Measurements from ENCODE around the gene GPR25. TPM values are rescaled to one million over a fixed set of nuclear protein-coding genes. Genes with fewer than 3 reads are reported as not detected.

GPR25 gene
- total RNA-seq, 1 donor from 2014 or later: not detected

DNA sequence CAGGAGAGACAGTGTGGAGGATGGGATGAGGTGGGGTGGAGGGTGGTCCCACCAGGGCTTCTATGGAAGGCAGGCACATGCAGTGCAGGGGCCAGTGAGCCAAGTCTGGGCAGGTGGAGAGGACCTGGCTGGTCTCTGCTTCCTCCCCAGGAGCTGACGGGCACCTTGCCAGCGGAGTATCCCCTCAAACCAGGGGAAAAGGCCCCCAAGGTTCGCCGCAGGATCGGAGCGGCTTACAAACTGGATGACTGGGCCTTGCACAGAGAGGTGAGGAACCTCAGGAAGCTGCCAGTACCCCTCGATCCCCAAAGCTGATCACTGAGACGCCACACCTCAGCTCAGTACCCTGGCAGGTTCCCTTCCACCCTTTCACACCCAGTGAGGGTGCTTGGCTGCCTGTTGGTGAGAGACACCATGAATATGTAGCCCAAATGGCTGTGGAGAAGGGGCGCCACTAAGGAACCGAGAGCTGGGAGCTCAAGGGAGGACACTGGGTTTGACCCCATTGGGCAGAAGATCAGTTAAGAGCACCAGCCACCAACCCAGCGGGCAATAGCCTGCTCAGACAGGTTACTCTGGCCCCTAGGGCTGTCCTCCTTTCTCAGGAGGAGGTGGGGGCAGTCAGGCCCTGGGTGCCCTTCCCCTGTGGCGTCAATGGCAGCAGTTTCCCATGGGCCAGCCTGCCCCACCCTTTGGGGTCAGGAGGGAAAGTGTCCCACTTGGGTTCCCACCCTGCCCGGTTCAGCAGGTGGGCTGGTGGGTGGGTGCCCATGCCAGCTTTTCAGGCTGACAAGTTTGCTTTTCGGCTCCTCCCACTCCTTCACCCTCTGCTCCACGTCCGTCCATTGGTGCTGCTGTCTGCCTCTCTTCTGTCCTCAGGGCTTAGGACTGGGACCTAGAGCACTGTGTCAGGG lies 27.4 kb downstream of the GPR25 start:
- TF ChIP-seq, protein P1, sequence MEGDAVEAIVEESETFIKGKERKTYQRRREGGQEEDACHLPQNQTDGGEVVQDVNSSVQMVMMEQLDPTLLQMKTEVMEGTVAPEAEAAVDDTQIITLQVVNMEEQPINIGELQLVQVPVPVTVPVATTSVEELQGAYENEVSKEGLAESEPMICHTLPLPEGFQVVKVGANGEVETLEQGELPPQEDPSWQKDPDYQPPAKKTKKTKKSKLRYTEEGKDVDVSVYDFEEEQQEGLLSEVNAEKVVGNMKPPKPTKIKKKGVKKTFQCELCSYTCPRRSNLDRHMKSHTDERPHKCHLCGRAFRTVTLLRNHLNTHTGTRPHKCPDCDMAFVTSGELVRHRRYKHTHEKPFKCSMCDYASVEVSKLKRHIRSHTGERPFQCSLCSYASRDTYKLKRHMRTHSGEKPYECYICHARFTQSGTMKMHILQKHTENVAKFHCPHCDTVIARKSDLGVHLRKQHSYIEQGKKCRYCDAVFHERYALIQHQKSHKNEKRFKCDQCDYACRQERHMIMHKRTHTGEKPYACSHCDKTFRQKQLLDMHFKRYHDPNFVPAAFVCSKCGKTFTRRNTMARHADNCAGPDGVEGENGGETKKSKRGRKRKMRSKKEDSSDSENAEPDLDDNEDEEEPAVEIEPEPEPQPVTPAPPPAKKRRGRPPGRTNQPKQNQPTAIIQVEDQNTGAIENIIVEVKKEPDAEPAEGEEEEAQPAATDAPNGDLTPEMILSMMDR (IDR thresholded peaks at IDR 0.05; ENCODE audit: unreplicated experiment): no peak
- peaks cover 5% of the 10 kb centered on the region for H3K27me3 Mint-ChIP-seq (ENCODE audit: unreplicated experiment)
- peak overlapping the region; percentile 73 for H3K4me3 Mint-ChIP-seq (ENCODE audit: unreplicated experiment)
- no peaks in the 10 kb centered on the region for H3K9me3 Mint-ChIP-seq (ENCODE audit: unreplicated experiment)
- peaks cover 26% of the 10 kb centered on the region for H3K36me3 Mint-ChIP-seq (ENCODE audit: low read depth, unreplicated experiment)
- H3K27ac Mint-ChIP-seq (ENCODE audit: unreplicated experiment): peak overlapping the region; percentile 64
- DNase-seq (ENCODE audit: low spot score): no peak
- peaks cover 28% of the 10 kb centered on the region for H3K4me1 Mint-ChIP-seq (ENCODE audit: unreplicated experiment)

DNA sequence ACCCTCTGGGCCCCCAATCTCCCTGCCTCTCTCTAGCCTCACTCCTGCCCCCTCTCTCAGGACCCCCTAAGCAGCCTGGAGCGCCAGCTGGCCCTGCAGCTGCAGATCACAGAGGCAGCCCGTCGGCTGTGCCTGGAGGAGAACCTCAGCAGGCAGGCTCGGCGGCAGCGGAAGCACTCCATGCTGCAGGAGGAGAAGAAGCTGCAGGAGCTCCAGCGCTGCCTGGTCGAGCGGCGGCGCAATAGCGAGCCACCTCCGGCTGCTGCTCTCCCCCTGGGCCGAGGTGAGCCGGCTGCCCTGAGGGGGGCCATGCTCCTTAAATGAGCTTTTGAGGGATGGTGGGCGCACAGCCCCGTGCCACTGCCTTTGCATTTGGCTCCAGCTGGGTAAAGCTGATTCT lies 28.1 kb downstream of the GPR25 start:
- no peak for DNase-seq (ENCODE audit: low spot score)
- H3K4me1 Mint-ChIP-seq (ENCODE audit: unreplicated experiment): peaks cover 23% of the 10 kb centered on the region
- H3K36me3 Mint-ChIP-seq (ENCODE audit: low read depth, unreplicated experiment): peaks cover 26% of the 10 kb centered on the region
- H3K4me3 Mint-ChIP-seq (ENCODE audit: unreplicated experiment): peak overlapping the region; percentile 56
- TF ChIP-seq, protein P1 (IDR thresholded peaks at IDR 0.05; ENCODE audit: unreplicated experiment): no peak
- H3K27me3 Mint-ChIP-seq (ENCODE audit: unreplicated experiment): peaks cover 5% of the 10 kb centered on the region
- no peak overlapping the region for H3K27ac Mint-ChIP-seq (ENCODE audit: unreplicated experiment)
- no peaks in the 10 kb centered on the region for H3K9me3 Mint-ChIP-seq (ENCODE audit: unreplicated experiment)

DNA sequence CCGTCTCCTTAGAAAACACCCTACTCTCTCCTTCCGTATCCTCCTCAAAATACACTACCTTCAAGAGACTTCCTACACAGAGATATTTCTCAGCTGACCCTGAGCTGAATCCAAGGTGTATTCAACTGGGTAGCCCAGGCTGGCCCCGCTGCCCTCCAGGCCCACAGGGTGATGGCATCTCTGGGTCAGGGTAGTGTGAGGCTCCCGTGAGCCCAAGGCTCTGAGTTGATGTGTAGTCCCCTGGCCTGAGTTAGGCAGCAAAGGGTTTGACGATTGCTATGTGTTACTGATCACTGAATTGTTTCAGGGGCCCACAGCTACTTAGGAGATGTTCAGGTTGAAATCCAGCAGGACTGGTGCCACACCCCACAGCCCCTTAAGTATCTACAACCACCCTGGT lies 28.6 kb downstream of the GPR25 start:
- H3K27ac Mint-ChIP-seq (ENCODE audit: unreplicated experiment): no peak overlapping the region
- H3K4me3 Mint-ChIP-seq (ENCODE audit: unreplicated experiment): peak overlapping the region; percentile 1
- DNase-seq (ENCODE audit: low spot score): no peak
- H3K36me3 Mint-ChIP-seq (ENCODE audit: low read depth, unreplicated experiment): peaks cover 25% of the 10 kb centered on the region
- peaks cover 5% of the 10 kb centered on the region for H3K27me3 Mint-ChIP-seq (ENCODE audit: unreplicated experiment)
- TF ChIP-seq, protein P1 (IDR thresholded peaks at IDR 0.05; ENCODE audit: unreplicated experiment): no peak
- peaks cover 22% of the 10 kb centered on the region for H3K4me1 Mint-ChIP-seq (ENCODE audit: unreplicated experiment)
- H3K9me3 Mint-ChIP-seq (ENCODE audit: unreplicated experiment): no peaks in the 10 kb centered on the region

DNA sequence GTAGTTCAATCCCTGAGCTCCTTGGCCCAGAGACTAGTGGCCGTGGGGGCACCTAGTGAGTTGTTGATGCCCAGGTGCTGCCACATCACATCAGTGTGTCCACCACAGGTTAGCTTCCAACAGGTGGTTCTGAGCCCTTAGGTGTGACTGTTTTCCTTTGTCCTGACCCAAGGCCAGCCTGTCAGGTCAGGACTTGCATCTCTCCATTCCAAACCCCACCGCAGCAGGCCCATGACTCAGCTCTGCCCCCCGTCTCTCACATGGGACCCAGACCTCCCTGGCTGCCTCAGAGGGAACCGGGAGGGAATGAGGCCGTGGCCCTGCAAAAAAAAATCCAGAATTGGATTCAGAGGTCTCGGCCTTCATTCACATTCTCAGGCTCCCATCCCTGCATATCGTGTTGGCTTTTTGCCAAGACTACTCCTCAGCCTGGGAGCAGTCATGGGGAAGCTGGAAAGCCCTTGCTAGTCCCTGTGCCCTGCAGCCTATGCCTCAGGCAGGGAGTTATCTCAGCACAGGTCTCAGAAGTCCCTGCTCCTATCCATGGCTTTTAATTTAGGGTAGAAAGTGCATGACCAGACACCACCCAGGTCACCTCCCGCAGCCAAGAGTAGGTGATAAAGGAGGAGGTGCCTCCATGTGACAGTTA lies 29.1 kb downstream of the GPR25 start:
- no peak for DNase-seq (ENCODE audit: low spot score)
- Mint-ChIP-seq H3K36me3 (ENCODE audit: low read depth, unreplicated experiment) (peaks cover 22% of the 10 kb centered on the region), H3K27ac (ENCODE audit: unreplicated experiment) (no peak overlapping the region), H3K27me3 (ENCODE audit: unreplicated experiment) (peaks cover 5% of the 10 kb centered on the region), H3K4me1 (ENCODE audit: unreplicated experiment) (peaks cover 19% of the 10 kb centered on the region), H3K4me3 (ENCODE audit: unreplicated experiment) (no peak overlapping the region), H3K9me3 (ENCODE audit: unreplicated experiment) (no peaks in the 10 kb centered on the region)
- TF ChIP-seq, protein P1 (IDR thresholded peaks at IDR 0.05; ENCODE audit: unreplicated experiment): no peak

DNA sequence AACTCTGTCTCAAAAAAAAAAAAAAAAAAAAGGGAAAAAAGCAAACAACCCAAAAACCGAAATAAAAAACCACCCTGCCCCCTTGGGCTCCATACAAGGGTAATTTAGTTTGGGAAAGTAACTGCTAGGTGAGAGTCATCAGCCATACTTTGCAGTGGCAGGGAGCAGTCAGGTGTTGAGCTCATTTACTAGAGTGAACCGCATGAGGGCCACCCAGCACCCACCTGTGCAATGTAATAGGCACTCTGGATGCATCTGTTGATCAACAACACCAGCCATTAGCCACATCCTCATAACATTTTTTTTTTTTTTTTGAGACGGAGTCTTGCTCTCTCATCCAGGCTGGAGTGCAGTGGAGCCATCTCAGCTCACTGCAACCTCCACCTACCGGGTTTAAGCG lies 31.0 kb downstream of the GPR25 start:
- Mint-ChIP-seq H3K27me3 (ENCODE audit: unreplicated experiment) (peaks cover 4% of the 10 kb centered on the region), H3K27ac (ENCODE audit: unreplicated experiment) (no peak overlapping the region), H3K36me3 (ENCODE audit: low read depth, unreplicated experiment) (peaks cover 29% of the 10 kb centered on the region)

More for the DNA sequence above, 31.0 kb downstream of the GPR25 start:
- TF ChIP-seq, protein P1 (IDR thresholded peaks at IDR 0.05; ENCODE audit: unreplicated experiment): no peak
- Mint-ChIP-seq H3K4me1 (ENCODE audit: unreplicated experiment) (peaks cover 2% of the 10 kb centered on the region), H3K9me3 (ENCODE audit: unreplicated experiment) (no peaks in the 10 kb centered on the region), H3K4me3 (ENCODE audit: unreplicated experiment) (no peak overlapping the region)
- no peak for DNase-seq (ENCODE audit: low spot score)

Data from endothelial cell (in vitro differentiated cells).